ENCODE measurements around the gene DLGAP4. TPM values are rescaled to one million over a fixed set of nuclear protein-coding genes. Genes with fewer than 3 reads are reported as not detected.

The DLGAP4 gene
- total RNA-seq, 1 donor from 2014 or later: 47.4 TPM

DNA sequence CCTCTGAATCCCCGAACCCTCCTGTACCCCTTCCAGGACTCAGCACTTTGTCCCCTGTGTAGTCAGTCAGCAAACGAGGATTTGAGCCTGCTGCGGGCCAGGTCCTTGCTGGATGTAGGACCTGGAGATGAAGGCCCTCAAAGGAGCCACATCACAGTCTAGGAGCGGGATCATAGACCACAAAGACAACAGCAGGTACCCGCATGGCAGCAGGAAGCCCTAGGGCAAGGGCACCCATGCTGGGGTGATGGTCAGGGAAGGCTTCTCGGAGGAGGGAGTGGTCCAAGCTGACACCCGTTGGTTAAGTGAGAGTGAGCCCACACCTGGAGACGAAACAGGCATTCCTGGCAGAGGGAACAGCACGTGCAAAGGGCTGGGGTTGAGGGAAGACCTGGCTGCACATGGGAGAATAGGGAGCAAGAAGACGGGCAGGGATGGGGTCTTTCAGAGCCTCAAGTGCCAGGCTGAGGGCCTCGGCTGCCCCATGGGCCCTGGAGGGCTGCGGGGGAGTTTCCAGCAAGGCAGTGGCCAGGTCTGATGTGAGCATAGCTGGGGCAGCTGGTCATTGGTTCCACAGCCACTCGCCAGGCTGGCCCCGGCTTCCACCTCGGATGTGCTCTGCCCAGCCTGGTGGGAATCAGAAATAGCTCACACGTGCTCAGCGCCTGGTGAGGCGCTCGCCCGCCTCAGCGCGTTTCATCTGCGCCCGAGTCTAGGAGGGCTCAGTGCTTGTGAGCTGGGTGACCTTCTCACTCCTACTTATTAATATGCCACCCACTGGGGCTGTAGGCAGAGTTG lies 15.0 kb downstream of the DLGAP4 start:
- no peak for DNase-seq (ENCODE audit: low read depth)

DNA sequence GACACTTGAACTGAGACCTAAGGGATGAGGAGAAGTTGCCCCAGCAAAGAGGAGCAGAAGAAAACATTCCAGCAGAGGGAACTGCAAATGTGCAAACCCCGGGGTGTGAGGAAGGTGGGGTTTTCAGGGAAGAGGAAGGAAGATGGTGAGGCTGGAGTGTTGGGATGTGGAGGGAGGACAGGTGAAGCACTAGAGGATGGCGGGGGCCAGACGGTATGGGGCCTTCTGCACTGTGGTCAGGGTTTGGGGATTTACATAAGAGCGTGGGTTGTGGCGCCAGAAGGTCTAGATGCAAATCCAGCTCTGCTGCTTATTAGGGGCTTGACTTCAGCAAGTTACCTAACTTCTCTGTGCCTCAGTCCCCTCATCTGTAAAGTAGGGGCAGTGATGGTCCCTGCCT lies 16.0 kb downstream of the DLGAP4 start:
- no peak for DNase-seq (ENCODE audit: low read depth)

DNA sequence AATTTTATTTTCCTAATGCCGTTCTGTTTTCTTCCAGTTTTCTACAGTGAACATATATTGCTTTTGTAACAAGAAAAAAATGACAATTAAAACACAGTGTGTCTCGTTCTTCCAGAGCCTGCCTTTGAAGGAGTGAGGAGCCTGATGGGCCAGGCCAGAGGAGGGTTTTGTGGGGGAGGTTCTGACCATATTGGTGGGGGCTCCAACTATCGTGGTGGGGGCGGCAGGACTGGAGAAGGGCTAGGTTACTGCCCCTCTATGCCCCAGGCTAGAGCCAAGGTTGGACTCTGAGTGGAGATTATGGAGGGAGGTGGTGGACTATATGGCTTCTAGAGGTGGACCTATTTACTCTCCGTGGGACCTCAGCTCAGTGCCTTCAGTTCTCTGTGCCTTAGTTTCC lies 24.0 kb downstream of the DLGAP4 start:
- DNase-seq (ENCODE audit: low read depth): no peak

DNA sequence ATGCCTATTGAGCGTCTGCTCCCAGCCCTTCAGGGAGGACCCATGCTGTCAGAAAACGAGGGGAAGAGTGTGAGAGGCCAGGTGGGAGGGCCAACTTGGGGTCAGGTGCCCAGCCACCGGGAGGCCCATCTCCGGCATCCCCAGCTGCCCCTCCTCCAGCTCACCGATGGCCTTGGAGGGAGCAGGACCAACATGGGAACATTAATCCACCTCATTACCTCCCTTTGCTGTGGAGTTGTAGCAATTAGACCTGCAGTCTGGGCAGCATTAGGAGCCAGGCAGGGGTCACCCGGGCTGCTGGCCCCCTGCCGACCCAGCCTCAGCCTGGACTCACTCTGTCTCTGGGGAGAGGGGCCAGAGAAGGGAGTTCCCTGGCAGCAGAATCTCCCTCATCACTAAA lies 25.1 kb downstream of the DLGAP4 start:
- no peak for DNase-seq (ENCODE audit: low read depth)

DNA sequence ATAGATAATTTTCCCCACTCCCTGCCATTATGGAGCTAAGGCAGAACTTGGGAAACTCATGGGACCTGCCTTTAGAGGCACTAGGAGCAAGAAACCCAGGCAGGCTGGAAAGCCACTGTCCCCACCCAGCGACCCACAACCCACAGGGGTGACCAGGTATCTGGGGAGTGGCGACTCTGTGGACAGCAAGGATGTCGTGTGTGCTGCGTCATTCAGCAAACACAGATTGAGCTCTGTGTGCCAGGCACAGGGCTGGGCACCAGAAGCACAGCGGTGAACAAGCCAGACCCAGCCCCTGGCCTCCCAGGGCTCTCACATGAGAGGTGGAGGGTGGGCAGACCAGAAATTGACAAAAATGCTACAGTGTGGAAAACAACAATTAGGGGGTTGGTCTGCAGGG lies 27.7 kb downstream of the DLGAP4 start:
- no peak for DNase-seq (ENCODE audit: low read depth)

DNA sequence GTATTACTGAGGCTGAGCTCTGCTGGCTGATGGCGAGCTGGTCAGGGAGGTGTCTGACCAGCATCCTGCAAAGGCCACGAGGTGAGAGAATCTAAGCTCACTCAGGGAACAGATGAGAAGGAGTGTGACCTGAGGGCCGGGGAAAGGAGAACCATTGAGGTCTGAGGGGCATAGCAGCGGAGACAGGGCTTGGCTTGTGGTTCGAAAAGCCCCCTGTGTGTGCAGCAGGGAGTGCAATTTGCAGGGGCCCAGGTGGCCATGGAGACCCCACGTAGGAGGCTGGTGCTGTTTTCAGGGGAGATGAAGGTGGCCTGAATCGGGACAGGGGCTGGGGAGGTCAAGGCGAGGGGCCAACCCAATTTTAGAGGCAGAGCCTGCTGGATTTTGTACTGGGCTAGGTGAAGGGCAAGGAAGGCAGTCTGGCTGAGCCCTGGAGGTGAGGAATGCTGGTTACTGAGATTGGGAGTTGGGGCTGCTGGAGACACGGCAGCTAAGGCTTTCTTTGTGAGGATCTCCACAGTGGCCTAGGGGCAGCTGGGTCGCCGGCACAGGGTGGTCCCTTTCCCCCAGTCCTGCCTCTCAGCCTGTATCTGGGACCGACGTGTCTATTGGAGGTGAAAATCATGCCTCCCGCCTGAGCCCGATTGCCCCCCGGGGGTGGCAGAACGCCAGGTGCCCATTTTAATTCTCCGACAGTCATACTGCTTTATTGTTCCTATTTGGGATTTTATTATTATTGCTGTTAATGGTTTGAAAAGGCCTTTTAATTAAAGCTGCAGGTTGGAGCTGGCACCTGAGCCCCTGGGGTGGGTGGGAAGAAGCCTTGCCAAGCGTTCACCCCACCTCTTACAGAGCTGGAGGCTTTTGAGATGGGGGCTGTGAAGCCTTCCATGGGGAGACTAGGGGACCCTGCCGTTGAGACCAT lies 28.4 kb downstream of the DLGAP4 start:
- no peak for DNase-seq (ENCODE audit: low read depth)

DNA sequence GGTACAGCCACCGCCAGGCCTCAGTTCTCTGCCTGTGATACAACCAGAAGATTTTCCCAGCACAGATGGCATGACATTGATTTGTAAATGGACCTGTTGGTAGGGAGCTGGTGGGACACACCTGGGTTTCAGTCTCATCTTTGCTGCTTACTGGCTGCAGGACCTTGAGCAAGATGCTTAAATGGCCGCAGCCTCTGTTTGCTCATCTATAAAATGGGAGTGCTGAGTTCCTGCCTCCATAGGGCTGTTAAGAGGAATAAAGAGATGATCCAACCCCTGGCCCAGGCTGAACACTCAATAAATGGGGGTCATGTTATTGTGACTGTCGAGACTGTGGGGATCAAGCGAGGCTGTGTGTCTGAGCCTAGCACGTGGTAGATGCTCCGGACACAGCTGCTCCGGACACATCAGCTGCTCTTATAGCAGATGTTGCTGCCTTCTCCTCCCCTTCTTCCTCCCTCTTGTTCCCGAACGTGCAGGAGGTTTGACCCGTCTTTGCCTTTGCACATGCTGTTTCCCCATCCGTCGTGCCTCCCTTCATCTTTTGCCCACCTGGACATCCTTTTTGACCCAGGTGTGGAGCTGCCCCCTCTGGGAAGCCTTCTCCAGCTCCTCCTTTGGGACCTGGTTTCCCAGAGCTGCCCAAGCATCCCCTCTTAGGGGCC lies 29.2 kb downstream of the DLGAP4 start:
- no peak for DNase-seq (ENCODE audit: low read depth)

DNA sequence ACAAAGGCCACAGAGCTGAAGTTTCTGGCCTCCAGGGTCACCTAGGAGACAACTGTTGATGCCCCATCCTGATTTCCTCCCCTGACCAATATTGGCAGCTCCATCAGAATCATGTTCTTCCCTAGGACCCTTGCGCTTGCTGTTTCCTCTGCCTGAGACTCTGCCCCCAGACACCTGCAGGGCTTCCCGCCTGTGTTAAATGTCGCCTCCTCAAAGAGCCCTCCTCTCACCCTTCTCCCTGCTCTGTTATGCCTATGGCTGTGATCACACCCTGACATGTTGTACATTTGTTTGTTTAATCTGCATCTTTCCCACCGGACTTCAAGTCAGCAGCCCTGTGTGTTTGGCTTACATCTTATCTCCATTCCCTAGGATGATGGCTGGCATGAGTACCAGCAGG lies 30.1 kb downstream of the DLGAP4 start:
- DNase-seq (ENCODE audit: low read depth): no peak

DNA sequence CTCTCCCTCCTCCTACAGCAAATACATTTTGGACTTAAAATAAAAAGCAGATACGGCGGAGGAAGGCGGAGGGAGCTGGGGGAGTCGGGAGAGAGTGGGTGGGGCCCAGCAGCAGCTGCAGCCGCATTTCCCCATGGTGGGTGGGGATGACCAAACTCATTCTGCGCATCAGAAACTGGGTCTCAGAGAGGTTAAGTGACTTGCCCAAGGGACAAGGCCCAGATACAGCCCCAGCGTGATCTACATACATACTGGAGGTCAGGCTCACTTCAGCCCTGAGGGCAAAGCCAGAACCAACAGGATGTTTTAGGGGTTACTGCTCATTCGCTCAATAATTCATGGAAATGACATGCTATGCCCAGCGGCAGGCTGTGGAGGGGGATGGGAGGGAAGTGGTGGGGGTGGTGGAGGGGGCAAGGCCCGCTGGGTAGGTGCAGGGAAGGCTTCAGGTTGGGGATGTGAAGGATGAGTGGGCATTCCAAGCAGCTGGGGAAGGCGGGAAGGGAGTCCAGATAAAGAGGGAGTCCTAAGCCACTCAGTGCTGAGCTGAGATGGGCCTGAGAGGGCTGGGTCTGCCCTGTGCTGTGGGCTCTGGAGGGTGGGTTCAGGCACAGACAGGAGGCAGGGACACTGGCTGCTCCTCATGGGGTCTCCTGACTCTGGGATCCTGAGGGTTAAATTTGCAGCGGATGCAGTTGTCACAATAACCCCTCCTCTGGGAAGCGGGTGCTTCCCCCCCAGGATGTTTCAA lies 31.0 kb downstream of the DLGAP4 start:
- no peak for DNase-seq (ENCODE audit: low read depth)

DNA sequence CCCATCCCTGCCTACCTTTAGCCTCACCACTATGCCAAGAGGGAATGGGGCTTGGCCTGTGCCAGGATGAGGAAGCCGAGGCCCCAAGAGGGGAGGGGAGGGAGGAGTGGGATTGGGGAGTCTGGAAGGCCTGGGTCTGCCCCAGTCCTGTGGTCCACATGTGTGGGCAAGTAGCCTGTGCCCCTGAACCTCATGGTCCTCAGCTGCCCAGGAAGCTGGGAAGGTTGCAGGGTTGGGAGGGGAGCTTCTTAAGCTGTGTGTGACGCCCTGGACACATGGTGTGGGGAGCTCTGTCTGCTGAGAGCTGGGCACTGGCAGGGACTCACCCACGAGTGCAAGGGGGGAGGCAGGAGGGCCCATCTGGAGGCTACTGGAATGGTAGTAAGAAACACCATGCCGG lies 31.7 kb downstream of the DLGAP4 start:
- no peak for DNase-seq (ENCODE audit: low read depth)

DNA sequence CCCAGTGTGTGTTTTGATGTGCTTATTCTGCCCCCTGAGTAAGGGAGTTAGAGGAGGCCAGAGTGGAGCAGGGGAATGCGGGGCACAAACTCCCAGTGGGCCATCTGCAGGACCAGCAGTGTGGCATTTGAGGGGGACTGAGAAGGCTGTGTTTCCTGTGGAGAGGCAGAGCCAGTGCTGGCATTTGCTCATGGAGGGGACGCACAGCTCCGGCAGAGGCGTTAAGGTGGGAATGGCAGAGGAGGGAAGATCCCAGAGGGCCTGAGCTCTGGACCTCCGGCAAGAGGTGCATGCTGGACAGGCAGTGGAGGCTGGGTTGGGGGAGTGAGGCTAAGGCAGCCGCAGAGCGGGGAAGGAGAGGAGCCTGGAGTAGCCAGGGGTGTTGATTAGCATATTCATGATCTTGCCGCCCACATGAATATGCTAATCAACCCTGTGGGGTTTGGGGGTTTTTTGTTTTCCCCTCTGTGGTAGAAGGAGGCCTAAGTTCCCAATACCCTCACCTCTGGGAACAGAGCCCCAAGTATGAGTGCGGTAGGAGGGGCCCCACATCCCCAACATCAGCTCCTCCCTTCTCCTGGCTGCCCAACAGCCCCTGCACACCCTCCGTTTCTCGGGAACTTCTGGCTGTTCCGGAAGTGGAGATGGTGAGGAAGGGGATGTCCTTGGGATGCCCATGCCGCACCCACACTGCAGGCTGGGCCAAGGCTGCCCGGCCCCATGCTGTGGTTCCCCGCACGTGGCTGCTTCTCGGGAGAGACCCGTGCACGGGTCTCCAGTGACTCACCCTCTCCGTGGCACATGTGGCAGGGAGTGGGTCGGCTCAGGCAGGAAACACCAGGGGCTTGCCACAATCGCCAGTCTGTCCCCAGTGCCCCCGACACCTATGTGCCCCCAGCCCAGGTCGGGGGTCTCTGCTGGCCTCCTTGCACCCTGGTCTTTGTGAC lies 33.8 kb downstream of the DLGAP4 start:
- DNase-seq (ENCODE audit: low read depth): no peak

DNA sequence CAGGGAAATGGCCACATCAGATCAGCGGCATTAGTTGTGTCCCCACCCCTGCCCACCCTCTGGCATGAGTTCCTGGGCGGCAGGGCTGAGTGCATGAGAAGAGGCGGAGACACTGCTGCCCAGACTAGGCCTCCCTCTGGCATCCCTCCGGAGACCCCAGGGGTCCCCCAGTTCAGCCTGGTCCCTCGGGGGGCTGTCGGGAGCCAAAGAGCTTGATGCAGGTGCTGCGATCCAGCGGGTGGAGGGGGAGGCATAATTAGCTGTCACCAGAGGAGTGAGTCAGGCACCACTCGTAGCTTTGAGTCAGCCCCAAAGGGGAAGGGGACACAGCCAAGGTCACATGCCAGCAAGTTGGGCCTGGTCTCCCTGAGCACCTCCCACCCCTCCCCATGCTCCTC lies 34.5 kb downstream of the DLGAP4 start:
- no peak for DNase-seq (ENCODE audit: low read depth)

DNA sequence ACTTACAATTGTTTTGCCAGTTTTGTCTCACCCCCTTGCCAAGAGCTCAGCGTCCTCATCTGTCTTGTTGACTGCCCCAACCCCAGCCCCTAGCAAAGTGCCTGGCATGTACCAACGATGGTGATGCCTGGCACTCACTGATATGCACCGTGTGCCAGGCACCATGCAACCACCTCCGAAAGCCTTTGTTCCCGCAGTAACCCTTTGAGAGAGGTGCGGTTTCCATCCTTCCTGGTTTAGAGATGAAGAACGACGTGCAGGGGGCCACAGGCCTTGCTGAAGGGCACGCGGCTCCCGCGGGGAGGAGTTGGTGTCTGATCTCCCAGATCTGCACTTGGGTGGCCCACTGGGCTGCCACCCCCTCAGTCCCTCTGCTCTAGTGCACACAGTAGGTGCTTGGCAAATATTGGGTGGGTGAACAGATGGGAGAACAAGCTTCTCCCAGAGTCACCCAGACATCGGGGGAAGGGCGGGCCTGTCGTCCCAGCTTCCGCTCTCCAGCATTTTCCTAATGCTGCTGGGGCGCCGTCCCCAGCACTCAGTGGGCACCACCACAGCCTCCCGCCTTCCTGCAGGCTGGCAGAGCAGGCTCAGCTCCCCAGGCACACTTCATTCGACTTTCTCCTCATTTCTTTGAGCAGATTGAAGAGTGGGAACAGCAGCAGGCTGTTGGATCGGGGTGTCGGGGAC lies 35.3 kb downstream of the DLGAP4 start:
- DNase-seq (ENCODE audit: low read depth): no peak

DNA sequence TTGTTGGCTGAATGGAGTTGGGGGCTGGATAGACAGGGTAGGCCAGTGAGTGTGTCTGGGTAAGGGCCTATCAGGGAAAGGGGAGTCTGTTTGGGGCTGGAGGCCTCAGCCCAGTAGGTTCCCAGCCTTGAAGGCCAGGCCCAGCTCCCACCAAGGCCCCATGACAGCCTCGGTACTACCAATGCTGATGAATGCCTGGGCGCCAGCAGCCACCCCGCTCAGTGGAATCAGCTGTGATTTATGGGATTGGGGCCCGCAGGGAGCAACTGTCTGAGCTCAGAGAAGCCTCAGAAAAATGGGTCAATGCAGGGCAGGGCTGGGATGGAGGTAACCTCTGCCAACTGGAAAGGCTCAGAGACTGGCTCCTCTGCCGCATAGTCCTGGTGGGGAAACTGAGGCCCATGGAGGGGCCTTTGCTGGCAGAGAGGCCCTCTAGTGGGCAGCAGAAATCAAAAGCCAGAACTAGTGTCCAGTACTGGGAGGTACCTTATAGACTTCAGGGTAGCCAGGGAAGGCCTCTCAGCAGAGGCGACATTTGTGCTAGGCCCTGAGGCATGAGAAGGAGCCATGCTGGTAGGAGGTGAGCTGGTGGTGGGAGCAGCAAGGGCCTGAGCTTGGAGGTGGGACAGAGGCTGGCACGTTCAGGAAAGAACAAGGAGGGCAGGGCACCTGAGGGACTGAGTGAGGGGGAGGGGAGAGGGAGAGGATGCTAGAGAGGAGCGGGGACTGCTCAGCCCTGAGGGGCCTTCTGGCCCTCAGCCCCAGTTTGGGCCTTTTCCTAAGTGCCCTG lies 36.4 kb downstream of the DLGAP4 start:
- DNase-seq (ENCODE audit: low read depth): no peak

DNA sequence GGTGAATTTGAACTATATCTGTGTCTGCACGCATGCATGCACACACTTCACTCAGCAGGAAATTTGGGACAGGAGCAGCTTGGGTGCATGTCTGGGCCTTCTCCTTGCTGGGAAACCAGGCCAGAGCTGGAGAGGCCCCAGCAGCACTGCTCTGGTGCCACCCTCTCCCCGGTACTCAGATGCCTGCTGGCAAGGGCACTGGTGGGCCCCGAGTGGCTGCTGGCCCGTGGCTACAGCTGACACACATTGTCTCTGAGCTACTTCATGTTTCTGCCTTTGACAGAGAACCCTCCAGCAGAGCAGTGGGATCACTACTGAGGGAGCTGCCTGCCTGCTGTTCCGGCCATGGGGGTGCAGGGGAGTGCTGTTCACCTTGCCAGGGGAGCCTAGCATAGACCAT lies 37.5 kb downstream of the DLGAP4 start:
- DNase-seq (ENCODE audit: low read depth): no peak

DNA sequence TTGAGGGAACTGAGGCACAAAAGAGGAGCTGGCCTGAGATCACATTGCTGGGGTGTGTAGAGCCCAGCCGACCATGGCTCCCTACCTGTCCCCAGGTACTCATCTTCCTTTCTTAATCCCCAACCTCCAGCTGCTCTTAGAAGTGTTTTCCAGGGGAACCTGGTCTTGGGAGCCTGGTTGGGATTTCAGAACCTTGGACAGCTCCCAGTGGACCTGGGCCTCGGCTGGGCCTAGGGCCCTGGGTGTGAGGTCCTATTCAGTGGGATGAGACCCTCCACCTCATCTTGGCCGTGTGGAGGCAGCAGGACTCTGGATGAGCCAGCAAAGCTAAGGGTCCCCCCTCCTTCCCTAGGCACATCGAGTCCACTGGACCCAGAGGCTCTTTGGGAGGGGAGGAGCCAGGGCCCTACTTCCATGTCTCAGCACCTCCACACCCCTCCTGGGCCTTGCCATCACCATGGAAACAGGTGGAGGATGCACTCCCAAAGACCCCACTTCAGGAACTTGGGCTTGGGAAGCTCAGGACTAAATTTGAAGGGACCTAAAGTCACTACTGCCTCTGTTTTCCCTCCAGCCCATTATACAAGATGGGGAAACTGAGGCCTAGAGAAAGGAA lies 38.5 kb downstream of the DLGAP4 start:
- peak; percentile 40 for DNase-seq (ENCODE audit: low read depth)

DNA sequence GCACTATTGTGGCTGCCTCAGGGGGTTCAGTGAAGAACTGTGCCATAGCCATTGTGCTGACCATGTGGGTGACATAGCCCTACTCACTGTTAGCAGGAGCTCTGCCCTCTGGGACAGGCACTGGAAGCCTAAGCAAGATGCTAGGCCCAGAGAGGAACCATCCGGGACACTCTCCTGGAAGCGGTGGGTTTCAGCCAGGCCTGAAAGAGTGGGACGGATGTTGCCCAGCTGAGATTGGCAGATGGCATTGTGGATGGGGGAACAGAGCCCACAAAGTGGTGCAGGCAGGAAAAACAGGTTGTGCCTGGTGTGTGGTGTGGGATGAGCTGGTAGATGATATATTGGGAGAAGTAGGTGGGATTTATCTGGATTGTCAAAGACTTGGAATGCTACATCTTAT lies 40.1 kb downstream of the DLGAP4 start:
- no peak for DNase-seq (ENCODE audit: low read depth)

DNA sequence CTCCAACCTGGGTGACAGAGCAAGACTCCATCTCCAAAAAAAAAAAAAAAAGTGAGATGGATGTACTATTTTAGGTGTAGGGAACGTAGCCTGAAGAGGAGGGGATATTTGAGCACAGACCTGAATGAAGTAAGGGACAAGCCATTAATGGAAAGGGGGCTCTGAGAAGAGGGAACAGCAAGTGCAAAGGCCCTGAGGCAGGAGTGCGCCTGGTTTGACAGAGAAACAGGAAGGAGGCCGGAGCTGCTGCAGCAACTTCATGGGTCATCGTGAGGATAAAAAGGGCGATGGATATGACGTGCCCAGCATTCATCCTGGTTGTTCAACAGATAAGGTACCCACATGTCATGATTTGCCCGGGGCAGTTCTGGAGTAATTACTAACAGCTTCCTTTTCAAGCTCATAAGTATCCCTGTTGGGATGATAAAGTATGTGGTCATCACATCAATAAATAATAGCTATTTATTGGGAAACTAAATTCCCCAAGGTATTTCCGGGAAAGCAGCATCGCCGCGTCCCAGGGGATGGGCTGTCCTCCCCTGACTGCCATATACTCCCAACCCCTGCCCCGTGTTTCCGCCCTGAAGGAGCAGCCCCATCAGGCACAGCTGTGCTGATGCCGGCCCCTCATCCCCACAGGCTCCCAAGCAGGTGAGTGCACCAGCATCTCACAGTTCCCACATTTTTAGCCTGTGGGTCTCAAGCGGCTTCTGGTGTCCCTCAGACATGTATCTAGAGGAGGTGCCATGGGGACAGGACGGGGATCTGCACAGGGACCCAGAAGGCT lies 43.4 kb downstream of the DLGAP4 start:
- no peak for DNase-seq (ENCODE audit: low read depth)

All from renal cortical epithelial cell (primary cell).